Left hindlimb (tissue), 1 donor: ENCODE data around the gene DNAJC7.

Experiments
- DNase-seq: peaks from one replicate; pipeline ENCODE4 v3.0.0-alpha.2; 2018

The DNAJC7 gene

DNA sequence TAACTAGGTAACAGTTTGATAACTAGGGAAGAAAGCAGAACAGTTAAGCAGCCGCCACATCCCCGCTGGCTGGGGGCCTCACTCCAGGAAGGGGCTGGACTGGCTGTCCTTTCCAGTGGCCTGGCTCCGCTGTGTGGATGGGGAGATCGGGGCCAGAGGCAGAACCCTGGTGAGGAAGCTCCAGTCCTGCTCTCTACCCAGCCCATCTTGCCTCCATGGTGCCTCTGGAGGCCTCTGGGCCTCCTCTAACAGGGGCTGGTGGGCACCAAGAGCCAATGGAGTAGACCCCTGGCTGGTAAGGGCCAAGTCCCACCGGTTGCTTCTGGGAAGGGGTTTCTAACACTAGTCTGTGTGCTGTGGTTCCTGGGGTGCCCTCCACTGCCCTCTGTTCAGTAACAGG is 42.6 kb downstream of the DNAJC7 start:
- DNase-seq: no peak

DNA sequence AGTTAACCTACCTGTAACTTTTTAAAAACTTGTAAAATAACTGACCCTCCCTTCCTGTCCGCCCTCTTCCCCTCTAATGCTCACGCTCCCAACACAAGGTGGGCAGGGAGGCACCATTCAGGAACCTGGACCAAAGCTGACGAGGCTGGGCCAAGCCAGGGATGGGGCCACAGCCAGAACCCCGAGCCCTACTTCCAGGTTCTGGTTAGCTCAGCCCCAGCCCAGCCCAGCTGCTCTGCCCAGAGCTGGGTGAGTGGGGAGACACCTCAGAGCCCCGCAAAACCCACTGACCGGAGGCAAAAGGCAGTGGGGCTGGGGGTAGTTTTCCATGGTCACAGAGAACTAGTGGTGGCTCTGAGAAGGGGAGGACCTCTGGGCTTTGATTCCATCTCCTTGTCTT is 43.2 kb downstream of the DNAJC7 start:
- no peak for DNase-seq

- no peak for DNase-seq
Measured at GRCh38 chr17:41973408-41973811, 43.8 kb downstream of the DNAJC7 start.

- DNase-seq: no peak
Measured at GRCh38 chr17:41972571-41973407, 44.5 kb downstream of the DNAJC7 start.

DNA sequence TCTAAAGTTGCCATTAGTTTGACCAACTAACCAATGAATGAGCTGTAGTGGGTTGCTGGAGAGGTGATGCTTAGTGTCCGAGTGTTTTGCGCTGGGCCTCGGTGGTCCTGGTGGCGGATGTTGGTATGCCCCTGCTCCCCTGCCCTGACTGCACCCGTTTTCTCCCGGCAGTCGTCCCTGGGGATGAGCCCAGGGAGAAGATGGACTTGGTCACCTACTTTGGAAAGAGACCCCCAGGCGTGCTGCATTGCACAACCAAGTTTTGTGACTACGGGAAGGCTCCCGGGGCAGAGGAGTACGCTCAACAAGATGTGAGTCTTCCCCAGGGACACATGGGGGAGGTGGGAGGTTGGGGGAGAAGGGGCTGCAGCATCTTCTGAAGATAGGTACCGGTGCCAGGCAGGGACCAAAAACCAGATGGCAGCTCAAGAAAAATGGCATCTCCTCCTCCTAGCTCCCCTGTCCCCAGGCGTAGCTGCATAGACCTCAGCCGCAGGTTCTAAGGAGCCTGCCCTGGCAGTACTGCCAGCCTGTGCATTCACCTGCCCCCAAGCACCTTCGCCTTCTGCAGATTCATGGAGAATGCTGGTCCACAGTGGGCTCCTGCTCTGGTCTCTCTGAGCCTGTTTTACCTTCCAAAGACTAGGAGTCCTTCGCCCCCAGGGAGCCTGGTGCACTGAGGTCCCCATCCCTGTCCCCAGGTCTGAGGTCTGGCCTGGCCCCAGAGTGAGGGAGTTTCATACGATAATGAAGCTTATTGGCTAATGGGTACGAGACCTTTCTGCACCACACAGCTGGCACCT is 45.3 kb downstream of the DNAJC7 start:
- DNase-seq: no peak

GRCh38 chr17:41970901-41971331 is 46.3 kb downstream of the DNAJC7 start:
- no peak for DNase-seq

DNA sequence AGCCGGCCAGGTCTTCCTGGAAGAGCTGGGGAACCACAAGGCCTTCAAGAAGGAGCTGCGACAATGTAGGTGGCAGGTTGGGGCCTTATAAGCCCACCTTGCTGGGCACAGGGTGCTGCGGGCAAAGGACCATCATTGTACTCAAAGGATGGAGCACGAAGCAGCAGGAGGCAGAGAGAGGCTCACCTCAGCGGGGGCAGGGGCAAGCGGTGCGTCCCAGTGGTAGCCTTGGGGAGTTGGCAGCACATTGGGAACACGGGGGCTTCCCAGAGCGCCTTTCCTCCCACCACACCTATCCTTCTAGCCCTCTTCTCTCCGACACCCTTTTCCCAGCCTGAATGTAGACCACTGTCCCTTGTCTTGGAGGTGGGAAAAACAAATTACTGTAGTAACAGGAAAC is 48.6 kb downstream of the DNAJC7 start:
- DNase-seq: no peak

GRCh38 chr17:41967921-41968578 is 49.2 kb downstream of the DNAJC7 start:
- DNase-seq: no peak

DNA sequence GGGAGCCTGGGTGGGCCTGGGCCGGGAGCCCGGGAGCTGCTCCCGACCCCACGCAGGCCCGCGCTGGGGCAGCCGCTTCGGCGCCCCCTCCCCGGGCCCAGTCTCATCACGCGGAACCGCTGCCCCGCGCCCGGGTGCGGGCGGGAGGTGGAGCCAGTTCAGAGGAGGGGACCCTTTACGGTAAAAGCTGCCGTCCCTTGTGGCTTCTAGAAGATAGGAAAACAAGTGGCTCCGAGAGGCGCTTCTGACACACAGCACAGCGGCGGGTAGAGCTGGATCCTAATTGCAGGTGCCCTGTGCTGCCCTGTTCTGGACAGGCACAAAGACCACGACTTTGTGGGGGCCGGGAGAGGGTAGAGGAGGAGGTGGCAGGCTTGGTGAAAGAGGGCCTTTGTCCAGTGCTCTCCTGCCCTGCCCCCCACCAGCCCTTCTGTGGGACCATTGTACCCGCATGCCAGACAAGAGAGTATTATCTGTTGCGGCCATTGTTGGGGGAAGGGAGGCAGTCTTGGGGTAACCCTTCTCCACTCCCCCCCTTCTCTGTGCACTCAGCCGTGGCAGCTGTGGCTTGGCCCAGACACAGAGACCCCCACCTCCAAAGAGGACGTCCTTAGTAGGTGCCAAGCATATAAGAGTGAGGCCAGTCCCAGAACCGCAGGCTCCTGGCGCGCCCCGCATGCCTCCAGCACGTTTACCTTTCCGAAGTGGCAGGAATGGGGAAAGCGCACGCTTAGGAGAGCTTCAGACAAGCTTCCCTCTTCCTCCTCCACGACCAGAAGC is 49.9 kb downstream of the DNAJC7 start:
- DNase-seq: peak; percentile 42

DNA sequence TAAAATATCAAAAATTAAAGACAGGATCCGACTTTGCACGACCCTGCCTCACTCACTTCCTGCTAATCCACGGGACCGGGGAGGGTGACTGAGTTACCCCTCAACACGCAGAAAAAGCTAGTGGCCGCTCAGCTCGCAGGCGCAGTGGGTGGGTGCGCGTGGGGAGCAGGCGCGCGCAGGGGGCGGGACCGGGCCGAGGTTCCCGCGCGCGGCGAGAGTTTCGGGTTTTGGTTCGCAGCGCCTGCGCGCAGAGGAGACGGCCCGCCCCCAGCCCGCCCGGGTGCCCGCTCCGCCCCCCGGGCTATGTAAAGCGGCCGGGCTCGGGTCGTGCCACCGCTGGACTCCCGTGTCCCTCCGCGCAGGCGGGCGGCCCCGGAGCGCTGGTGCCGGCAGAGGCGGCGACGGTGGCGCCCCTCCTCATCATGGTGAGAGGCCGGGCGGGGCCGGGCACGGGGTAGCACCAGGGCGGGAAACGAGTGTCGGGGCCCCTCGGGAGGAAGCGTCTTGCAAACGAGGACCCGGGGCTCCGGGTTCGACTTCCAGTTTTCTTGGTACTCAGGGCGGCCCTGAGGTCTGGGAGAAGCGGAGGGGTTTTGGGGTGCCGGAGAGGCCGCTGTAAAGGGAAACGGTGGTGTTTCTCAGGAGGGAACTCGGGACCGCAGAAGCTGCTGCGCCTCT is 50.6 kb downstream of the DNAJC7 start, which contains the start of gene CNP:
TSS of gene CNP (plus strand) at position 333 of the 678 bp plus-strand sequence. CDS start at position 423, 90 bp downstream.
- DNase-seq: peak; percentile 92

DNA sequence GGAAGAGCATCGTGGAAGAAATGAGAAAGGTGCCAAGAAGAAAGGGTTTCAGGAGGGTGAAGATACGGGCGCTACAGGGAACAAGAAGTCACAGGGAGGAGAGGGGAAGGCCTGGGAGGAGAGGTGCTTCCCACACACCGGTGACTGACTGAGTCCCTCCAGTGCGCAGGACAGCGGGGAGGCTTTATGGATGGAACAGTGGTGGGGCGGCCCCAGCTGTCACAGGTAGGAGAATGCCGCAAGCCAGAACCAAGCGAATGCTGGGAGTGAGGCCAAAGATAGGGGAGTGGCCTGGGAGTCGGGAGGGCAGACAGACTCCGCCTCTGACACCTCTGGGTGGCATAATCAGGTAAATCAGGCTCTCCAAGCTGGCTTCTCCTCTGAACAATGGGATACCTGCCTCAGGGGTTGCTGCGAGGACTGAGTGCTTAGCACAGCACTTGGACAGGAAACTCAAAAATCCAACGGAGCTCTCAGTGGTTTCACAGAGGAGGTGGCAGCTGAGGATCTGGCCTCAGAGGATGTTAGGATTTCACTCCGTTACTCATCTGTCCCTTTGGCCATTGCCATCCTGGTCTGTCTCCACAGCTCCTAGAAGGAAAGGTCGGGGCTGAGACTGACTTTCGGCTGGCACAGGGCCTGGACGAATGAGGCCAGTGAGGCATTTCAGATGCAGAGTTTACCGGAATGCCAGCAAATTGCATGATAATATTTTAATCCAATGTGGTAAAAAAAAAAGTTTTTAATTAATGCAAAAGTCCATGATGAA is 51.4 kb downstream of the DNAJC7 start:
- DNase-seq: peak; percentile 50

GRCh38 chr17:41962768-41963434 is 54.3 kb downstream of the DNAJC7 start:
- DNase-seq: peak; percentile 83

DNA sequence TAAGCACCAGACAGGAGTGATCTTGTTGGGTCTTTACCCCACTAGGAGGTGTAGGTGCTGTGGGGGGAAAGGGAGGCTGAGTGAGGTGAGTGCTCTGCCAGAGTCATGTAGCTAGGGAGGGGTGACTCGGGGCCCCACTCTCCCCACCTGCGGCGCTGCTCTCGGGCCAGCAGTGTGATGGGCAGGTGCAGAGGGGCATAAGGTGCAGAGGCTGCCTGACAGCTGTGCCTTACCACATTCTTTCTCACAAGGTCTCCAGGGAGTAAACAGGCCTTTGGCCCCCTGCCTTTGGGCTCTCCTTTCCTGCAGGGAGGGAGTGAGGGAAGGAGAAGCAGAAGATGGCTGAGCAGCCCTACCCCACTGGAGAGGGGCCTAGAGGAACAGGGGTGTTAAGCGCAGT is 55.1 kb downstream of the DNAJC7 start:
- DNase-seq: no peak

- peak; percentile 42 for DNase-seq
Measured at GRCh38 chr17:41959336-41960095, 57.7 kb downstream of the DNAJC7 start.

GRCh38 chr17:41959030-41959335 is 58.3 kb downstream of the DNAJC7 start:
- DNase-seq: no peak

DNA sequence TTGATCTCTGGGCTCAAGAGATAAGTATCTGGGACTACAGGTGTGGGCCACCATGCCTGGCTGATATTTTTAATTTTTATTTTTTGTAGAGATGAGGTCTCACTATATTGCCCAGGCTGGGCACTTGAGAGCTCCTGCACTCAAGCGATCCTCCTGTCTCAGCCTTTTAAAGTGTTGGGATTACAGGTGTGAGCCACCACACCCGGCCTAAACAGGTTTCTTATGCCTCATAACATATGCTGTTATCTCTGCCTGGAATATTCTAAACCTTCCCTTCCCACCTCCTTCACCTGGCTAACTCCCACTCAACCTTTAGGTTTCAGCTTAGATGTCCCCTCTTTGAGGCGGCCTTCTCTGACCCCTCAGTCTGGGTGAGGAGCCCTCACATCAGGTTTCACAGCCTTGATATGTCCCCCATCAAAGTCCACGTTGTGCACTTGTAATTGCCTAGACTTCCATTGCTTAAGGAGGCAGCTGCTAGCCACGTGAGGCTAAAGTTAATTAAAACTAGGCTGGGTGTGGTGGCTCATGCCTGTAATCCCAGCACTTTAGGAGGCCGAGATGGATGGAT is 59.3 kb downstream of the DNAJC7 start:
- DNase-seq: no peak

DNA sequence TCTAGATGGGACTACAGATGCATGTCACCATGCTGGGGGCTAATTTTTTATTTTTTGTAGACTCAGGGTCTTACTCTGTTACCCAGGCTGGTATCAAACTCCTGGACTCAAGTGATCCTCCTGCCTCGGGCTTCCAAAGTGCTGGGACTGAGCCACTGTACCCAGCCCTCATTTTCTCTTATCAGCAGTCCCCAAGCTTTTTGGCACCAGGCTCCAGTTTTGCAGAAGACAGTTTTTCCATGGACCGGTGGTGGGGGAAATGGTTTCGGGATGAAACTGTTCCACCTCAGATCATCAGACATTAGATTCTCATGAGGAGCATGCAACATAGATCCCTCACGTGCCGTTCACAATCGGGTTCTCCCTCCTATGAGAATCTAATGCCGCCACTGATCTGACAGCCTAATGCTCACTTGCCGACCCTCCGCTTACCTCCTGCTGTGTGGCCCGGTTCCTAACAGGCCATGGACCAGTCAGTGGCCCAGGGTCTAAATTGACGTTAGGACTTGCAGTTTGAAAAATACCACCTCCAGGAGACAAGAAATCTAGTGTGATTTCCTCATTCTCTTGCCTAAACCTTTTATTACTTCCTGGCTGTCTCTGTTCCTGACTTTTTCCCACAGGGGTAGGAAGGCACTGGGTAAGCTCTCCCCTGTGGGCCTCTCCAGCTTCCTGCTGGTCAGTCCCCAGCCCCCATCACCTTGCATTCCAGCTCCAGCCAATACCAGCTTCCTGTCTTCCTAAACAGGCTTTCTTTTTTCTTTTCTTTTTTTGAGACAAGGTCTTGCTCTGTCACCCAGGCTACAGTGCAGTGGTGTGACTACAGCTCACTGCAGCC is 60.0 kb downstream of the DNAJC7 start:
- DNase-seq: no peak

GRCh38 chr17:41956522-41956921 is 60.7 kb downstream of the DNAJC7 start:
- no peak for DNase-seq
